ENCODE measurements around the gene KDM4B.
"Not testable (repeated sequence)": the region's sequence is repeated elsewhere in the genome, so short reads cannot be mapped to it uniquely, and the experiment has no call there.

GRCh38 chr19:4950650-4951049 lies 18.3 kb upstream of the KDM4B start:
- TF ChIP-seq CTCF, POLR2A (IDR thresholded peaks at IDR 0.05): not testable (repeated sequence)
